HepG2 (cell line): ENCODE results near the gene DEFB123. TPM values are rescaled to one million over a fixed set of nuclear protein-coding genes. Genes with fewer than 3 reads are reported as not detected.

Experiments
- ATAC-seq: fragments of 200-7000 bp; cut with Tn5 transposase; 3 replicates; pipeline ENCODE4 v1.9.1; 2020; ENCODE audit warnings: mild to moderate bottlenecking, moderate library complexity
- BruUV-seq: library from RNA; stranded (reverse); fragments of 400-500 nt; replicated peaks from 2 replicates; lab custom pipeline; 2021; lab: Mats Ljungman, UMichigan
- CTCF ChIA-PET: fragments of 300-600 bp; formaldehyde crosslinking; extraction: SDS; loops from one replicate; lab custom pipeline; 2021; ENCODE audit warnings: low total read pairs, inconsistent platforms, low intra/inter-chr PET ratio; lab: Yijun Ruan, JAX
- POLR2A ChIA-PET: fragments of 350-600 bp; sonication (Branson Sonifier 250); formaldehyde crosslinking; loops from one replicate; lab custom pipeline; 2020; ENCODE audit warnings: antibody characterized with exemption, inconsistent platforms; lab: Yijun Ruan, JAX
- DNase-seq: peaks from one replicate; pipeline ENCODE4 v3.0.0-alpha.2; 2015; ENCODE audit warnings: low spot score
- FAIRE-seq: peaks from 3 replicates; lab custom pipeline; 2011; peaks lifted over from hg19 to GRCh38; lab: Jason Lieb, UNC
- H2AFZ ChIP-seq: one replicate; pipeline ENCODE4 v1.6.1; 2011; ENCODE audit warnings: low read length, inconsistent platforms
- H3K27ac ChIP-seq: fragments of 300-600 bp; 3 replicates; pipeline ENCODE4 v1.8.0; 2011; ENCODE audit warnings: mixed run types, mild to moderate bottlenecking, mixed read lengths, low read length, inconsistent platforms; ENCODE audit not compliant: insufficient read depth; ENCODE audit errors: extremely low read length
- H3K27me3 ChIP-seq, 2 experiments: fragments of 200-600 bp in 1 of 2; 2 replicates in 1 of 2; 3 replicates in 1 of 2; pipeline versions ENCODE4 v1.6.0 to v1.8.0; 2011; ENCODE audit warnings: low read length in 2 of 2, mild to moderate bottlenecking in 2 of 2, moderate library complexity in 2 of 2, inconsistent platforms in 1 of 2; ENCODE audit not compliant: insufficient read depth in 2 of 2, control insufficient read depth in 1 of 2
- H3K36me3 ChIP-seq, 2 experiments: fragments of 200-600 bp in 1 of 2; replicated peaks in 1 of 2; 2 replicates in 1 of 2; 3 replicates in 1 of 2; pipeline versions ENCODE4 v1.5.1 to v1.8.0; 2011; ENCODE audit warnings: low read length in 2 of 2, inconsistent platforms in 1 of 2; ENCODE audit not compliant: insufficient read depth in 2 of 2, control insufficient read depth in 1 of 2
- H3K4me1 ChIP-seq: 2 replicates; pipeline ENCODE4 v1.5.1; 2012; ENCODE audit warnings: low read length, inconsistent platforms; ENCODE audit not compliant: insufficient read depth
- H3K4me2 ChIP-seq: 2 replicates; pipeline ENCODE4 v1.6.0; 2011; ENCODE audit warnings: low read depth, low read length, inconsistent platforms
- H3K4me3 ChIP-seq, 3 experiments: fragments of 200-600 bp in 1 of 3; sonication (generic), shearing (Covaris generic) in 1 of 3; replicated peaks in 1 of 3; 2 replicates each; pipeline ENCODE4 v1.5.1; 2011 to 2016; ENCODE audit warnings: low read length in 3 of 3, inconsistent platforms in 2 of 3, low read depth in 2 of 3, mild to moderate bottlenecking in 2 of 3, control low read depth in 1 of 3, mixed read lengths in 1 of 3; ENCODE audit not compliant: insufficient read depth in 1 of 3
- H3K79me2 ChIP-seq: one replicate; pipeline ENCODE4 v1.6.1; 2011; ENCODE audit warnings: low read length, inconsistent platforms; ENCODE audit not compliant: insufficient read depth
- H3K9ac ChIP-seq: 2 replicates; pipeline ENCODE4 v1.6.0; 2011; ENCODE audit warnings: mild to moderate bottlenecking, low read depth, low read length, inconsistent platforms; ENCODE audit not compliant: insufficient read depth
- H3K9me3 ChIP-seq: 2 replicates; pipeline ENCODE4 v1.5.1; 2012; ENCODE audit warnings: mild to moderate bottlenecking, low read length
- H4K20me1 ChIP-seq: 2 replicates; pipeline ENCODE4 v1.6.0; 2011; ENCODE audit warnings: inconsistent platforms, mild to moderate bottlenecking, low read length, moderate library complexity; ENCODE audit not compliant: insufficient read depth
- EZH2 ChIP-seq: conservative IDR thresholded peaks from 2 replicates; pipeline ENCODE4 v1.6.1; 2012; ENCODE audit warnings: mild to moderate bottlenecking, low read depth, low read length, moderate library complexity
- GTF2F1 ChIP-seq: fragments of 150-350 bp; IDR thresholded peaks from 2 replicates; pipeline ENCODE4 v1.6.1; 2014; ENCODE audit warnings: low read length
- IKZF1 ChIP-seq: fragments of 450-650 bp; IDR thresholded peaks from 2 replicates; pipeline ENCODE4 v1.7.1; 2016
- SNRNP70 ChIP-seq: fragments of 200-400 bp; formaldehyde crosslinking; IDR thresholded peaks from 2 replicates; pipeline ENCODE4 v1.6.1; 2017; ENCODE audit warnings: mild to moderate bottlenecking, low read depth, low read length, moderate library complexity
- ZNF12 ChIP-seq: sonication (generic); formaldehyde crosslinking; IDR thresholded peaks from 2 replicates; pipeline ENCODE4 v1.5.0; 2020; ENCODE audit warnings: missing genetic modification reagents
- ZNF563 ChIP-seq: sonication (generic); formaldehyde crosslinking; IDR thresholded peaks from 2 replicates; pipeline ENCODE4 v1.8.0; 2022; ENCODE audit warnings: mild to moderate bottlenecking, moderate library complexity, missing genetic modification reagents
- ZNF850 ChIP-seq: sonication (generic); formaldehyde crosslinking; conservative IDR thresholded peaks from 2 replicates; pipeline ENCODE4 v1.9.0; 2021; ENCODE audit warnings: mild to moderate bottlenecking, missing genetic modification reagents
- ZSCAN29 ChIP-seq: sonication (generic); formaldehyde crosslinking; conservative IDR thresholded peaks from 2 replicates; pipeline ENCODE4 v1.4.0; 2020; ENCODE audit warnings: mild to moderate bottlenecking, missing genetic modification reagents
- WGBS: methylation state at CpG from one replicate; pipeline ENCODE4 v1.1.6; 2017; ENCODE audit warnings: low lambda C conversion rate; 5-methylcytosine and 5-hydroxymethylcytosine counted together
- in situ Hi-C: cut with HindIII; loops from 2 replicates; pipeline ENCODE4 v1.10.0; 2017; ENCODE audit warnings: low pct_unique_long_range_greater_than_20kb; ENCODE audit not compliant: extremely low pct_ligation_motif_present
- intact Hi-C: fragments of 100-400 bp; cut with micrococcal nuclease; formaldehyde crosslinking; loops from one replicate; pipeline ENCODE4 v1.10.0; 2022; ENCODE audit not compliant: unreplicated experiment
- polyA plus RNA-seq, 8 experiments: library from polyadenylated mRNA; depleted of rRNA in 3 of 8; stranded (reverse) in 7 of 8; unstranded in 1 of 8; fragments of >200 nt; fragmentation: Illumina TruSeq in 4 of 8; extraction: Trizol in 4 of 8; gene quantifications; 2 replicates each; pipeline versions ENCODE4 v1.2.1 to v1.2.3, GENCODE V29; 2011 to 2016; ENCODE audit warnings: low read depth in 4 of 8, missing spikeins in 1 of 8, mixed read lengths in 1 of 8; ENCODE audit not compliant: insufficient read depth in 1 of 8
- total RNA-seq, 5 experiments: library from RNA; depleted of rRNA; stranded (reverse); fragments of >200 nt; fragmentation: Illumina TruSeq; extraction: Trizol; gene quantifications; 2 replicates each; pipeline ENCODE4 v1.2.3, GENCODE V29; 2016; ENCODE audit warnings: low read depth in 1 of 5
- TF ChIP-seq, protein P1 (sequence below): IDR thresholded peaks from 2 replicates; pipeline ENCODE4 v1.6.1; 2018; ENCODE audit warnings: missing genetic modification reagents
- TF ChIP-seq, protein P2 (sequence below): IDR thresholded peaks from 2 replicates; pipeline ENCODE4 v1.6.1; 2016; ENCODE audit warnings: missing genetic modification reagents, missing compliant biosample characterization
- TF ChIP-seq, protein P3 (sequence below): sonication (generic); formaldehyde crosslinking; IDR thresholded peaks from 2 replicates; pipeline ENCODE4 v1.4.0; 2020; ENCODE audit warnings: mild to moderate bottlenecking, missing genetic modification reagents
- TF ChIP-seq, protein P4 (sequence below): sonication (generic); formaldehyde crosslinking; IDR thresholded peaks from 2 replicates; pipeline ENCODE4 v1.5.1; 2020; ENCODE audit warnings: mild to moderate bottlenecking, missing genetic modification reagents, moderate library complexity

DEFB123 gene
- total and polyA plus RNA-seq, 2 of the 13 experiments (the other 11 are each of a cell fraction or from before 2014, with no cell fraction given), result not detected

DNA sequence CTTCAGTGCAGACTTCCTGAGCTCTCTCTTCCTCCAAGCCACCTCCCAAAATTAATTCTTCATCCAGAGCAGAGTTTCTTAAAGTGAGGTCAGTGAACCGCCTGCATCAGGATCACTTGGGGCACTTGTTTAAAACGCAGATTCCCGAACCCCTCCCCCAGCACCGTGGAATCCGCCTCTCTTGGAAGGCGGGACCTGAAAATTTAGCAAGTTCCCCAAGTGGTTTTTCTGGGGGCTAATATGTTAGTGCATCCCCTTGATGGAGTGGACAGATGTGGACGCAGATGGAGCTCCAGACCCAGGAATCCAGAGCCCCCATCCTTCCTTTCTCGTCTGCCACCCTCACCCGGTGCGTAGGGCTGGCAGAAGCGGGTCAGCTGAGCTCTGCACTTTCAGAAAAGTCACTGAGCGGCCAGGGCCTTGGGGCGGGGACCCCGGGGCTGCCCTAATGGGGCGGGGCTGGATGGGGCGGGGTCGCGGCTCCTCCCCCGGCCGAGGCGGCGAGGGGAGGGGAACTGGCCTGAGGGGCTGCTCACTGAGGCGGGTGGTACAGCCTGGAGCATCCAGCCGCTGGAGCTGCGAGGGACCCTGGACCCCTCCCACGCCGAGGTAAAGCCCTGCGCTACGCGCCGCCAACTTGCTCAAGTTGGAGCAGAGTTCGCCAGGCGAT is 34.5 kb downstream of the DEFB123 start, which contains the start of the genes DEFB124 and REM1 (continued):
- no peak for TF ChIP-seq SNRNP70
- no peak for TF ChIP-seq ZNF563 (CRISPR knock-in tag)
- no peak for TF ChIP-seq ZSCAN29 (CRISPR knock-in tag)
- TF ChIP-seq, protein P1, sequence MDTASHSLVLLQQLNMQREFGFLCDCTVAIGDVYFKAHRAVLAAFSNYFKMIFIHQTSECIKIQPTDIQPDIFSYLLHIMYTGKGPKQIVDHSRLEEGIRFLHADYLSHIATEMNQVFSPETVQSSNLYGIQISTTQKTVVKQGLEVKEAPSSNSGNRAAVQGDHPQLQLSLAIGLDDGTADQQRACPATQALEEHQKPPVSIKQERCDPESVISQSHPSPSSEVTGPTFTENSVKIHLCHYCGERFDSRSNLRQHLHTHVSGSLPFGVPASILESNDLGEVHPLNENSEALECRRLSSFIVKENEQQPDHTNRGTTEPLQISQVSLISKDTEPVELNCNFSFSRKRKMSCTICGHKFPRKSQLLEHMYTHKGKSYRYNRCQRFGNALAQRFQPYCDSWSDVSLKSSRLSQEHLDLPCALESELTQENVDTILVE, result no peak
- TF ChIP-seq, protein P2, sequence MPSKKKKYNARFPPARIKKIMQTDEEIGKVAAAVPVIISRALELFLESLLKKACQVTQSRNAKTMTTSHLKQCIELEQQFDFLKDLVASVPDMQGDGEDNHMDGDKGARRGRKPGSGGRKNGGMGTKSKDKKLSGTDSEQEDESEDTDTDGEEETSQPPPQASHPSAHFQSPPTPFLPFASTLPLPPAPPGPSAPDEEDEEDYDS (CRISPR knock-in tag), result no peak
- TF ChIP-seq, protein P3, sequence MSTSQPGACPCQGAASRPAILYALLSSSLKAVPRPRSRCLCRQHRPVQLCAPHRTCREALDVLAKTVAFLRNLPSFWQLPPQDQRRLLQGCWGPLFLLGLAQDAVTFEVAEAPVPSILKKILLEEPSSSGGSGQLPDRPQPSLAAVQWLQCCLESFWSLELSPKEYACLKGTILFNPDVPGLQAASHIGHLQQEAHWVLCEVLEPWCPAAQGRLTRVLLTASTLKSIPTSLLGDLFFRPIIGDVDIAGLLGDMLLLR (CRISPR knock-in tag), result no peak
- TF ChIP-seq IKZF1, result no peak

DNA sequence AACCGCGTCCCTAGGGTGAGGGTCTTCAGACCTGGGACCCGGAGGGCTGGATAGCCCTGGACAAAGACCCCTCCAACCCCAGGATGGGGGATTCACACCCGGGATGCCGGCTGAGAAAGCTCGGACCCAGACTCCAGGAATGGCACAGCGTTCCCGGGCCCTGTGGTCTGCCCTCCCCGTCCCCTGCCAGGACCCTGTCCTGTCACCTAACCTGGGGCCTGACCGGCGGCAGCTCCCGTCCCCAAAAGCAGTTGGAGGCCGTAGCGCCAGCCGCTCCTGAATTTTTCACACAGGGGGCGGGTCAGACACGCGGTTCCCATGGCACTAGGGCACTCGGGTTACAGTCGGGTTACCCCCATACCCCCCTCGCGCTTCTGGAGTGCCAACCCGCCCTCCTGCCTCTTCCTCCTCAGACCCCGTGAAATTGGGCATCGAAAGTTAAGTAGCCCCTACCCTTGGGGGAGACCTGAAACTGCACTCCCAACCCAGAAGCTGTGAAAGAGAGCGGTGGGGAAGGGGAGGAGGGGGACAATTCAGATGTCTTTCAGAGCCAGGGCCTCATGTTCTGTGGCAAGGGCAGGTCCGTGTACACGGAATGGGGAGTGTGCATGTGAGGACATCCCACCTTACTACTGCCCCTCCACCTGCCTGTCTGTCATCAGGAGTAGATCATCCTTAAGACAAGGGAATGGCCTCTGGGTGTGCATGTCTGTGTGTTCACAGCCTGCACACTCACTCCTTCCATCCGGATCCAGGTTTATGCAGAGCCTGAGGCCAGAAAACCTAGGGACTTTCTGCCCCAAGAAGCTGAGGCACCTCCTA is 35.3 kb downstream of the DEFB123 start:
- in situ Hi-C loops, result loop anchor here (10.0 kb wide), 1 partner anchor 59 kb away; no protein-coding TSS in a partner anchor

More for the DNA sequence above, 35.3 kb downstream of the DEFB123 start:
- H3K4me1 ChIP-seq, result no peaks in the 10 kb centered on the region
- H3K27ac ChIP-seq, result no peak overlapping the region
- FAIRE-seq (no peak), ATAC-seq (peak; percentile 19), DNase-seq (no peak)
- H3K4me2 ChIP-seq, result no peak overlapping the region
- TF ChIP-seq EZH2 (peak; percentile 46; the same call in 1 of the 2 replicates), ZNF12 (CRISPR knock-in tag) (no peak), GTF2F1 (no peak), ZNF850 (CRISPR knock-in tag) (no peak)
- TF ChIP-seq, protein P4, sequence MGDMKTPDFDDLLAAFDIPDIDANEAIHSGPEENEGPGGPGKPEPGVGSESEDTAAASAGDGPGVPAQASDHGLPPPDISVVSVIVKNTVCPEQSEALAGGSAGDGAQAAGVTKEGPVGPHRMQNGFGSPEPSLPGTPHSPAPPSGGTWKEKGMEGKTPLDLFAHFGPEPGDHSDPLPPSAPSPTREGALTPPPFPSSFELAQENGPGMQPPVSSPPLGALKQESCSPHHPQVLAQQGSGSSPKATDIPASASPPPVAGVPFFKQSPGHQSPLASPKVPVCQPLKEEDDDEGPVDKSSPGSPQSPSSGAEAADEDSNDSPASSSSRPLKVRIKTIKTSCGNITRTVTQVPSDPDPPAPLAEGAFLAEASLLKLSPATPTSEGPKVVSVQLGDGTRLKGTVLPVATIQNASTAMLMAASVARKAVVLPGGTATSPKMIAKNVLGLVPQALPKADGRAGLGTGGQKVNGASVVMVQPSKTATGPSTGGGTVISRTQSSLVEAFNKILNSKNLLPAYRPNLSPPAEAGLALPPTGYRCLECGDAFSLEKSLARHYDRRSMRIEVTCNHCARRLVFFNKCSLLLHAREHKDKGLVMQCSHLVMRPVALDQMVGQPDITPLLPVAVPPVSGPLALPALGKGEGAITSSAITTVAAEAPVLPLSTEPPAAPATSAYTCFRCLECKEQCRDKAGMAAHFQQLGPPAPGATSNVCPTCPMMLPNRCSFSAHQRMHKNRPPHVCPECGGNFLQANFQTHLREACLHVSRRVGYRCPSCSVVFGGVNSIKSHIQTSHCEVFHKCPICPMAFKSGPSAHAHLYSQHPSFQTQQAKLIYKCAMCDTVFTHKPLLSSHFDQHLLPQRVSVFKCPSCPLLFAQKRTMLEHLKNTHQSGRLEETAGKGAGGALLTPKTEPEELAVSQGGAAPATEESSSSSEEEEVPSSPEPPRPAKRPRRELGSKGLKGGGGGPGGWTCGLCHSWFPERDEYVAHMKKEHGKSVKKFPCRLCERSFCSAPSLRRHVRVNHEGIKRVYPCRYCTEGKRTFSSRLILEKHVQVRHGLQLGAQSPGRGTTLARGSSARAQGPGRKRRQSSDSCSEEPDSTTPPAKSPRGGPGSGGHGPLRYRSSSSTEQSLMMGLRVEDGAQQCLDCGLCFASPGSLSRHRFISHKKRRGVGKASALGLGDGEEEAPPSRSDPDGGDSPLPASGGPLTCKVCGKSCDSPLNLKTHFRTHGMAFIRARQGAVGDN, result peak; percentile 14; the same call in 1 of the 2 replicates
- ChIA-PET CTCF (no interaction called here), POLR2A (no interaction called here)
- 13% methylated on average over 19 of the region's 29 CpGs for WGBS
- H3K9me3 ChIP-seq, result no peaks in the 10 kb centered on the region
- H3K4me3 ChIP-seq, result no peak overlapping the region; a peak in 1 of 6 replicates
- no peak overlapping the region for H2AFZ ChIP-seq
- no peak overlapping the region for H3K9ac ChIP-seq
- no peaks in the 10 kb centered on the region for H4K20me1 ChIP-seq
- no TSS peak for BruUV-seq
- no peaks in the 10 kb centered on the region for H3K36me3 ChIP-seq
- no peaks in the 10 kb centered on the region for H3K79me2 ChIP-seq
- peaks cover 7 to 56% of the 10 kb centered on the region in 2 experiments; a peak in 3 of 5 replicates for H3K27me3 ChIP-seq
- intact Hi-C loops, result no loop called here
